GM21717 (cell line): Measurements from ENCODE around the gene ZMYM1.
"Not testable (repeated sequence)": the region's sequence is repeated elsewhere in the genome, so short reads cannot be mapped to it uniquely, and the experiment has no call there.

Experiments used
- ATAC-seq: cut with Tn5 transposase; IDR thresholded peaks from one replicate; pipeline ENCODE4 v1.9.1; 2021; ENCODE audit warnings: mild to moderate bottlenecking, moderate library complexity; ENCODE audit not compliant: unreplicated experiment

The ZMYM1 gene

DNA sequence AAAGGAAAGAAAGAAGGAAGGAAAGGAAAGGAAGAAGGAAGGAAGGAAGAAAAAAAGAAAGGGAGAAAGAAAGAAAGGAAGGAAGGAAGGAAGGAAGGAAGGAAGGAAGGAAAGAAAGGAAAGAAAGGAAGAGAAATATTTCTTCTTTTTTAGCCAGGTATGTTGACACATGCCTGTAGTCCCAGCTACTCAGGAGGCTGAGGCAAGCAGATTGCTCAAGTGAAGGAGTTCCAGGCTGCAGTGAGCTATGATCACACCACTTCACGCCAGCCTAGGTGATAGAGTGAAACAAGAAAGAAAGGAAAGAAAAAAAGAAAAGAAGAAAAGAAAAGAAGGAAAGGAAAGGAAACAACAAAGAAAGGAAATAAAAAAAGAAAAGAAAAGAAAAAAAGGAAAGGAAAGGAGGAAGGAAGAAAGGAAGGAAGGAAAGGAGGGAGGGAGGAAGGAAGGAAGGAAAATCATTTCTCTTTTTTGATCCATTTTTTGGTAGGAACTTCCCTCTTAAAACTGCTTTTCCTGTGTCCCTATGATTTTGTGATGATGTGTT is 5.8 kb upstream of the ZMYM1 start:
- ATAC-seq = no peak

DNA sequence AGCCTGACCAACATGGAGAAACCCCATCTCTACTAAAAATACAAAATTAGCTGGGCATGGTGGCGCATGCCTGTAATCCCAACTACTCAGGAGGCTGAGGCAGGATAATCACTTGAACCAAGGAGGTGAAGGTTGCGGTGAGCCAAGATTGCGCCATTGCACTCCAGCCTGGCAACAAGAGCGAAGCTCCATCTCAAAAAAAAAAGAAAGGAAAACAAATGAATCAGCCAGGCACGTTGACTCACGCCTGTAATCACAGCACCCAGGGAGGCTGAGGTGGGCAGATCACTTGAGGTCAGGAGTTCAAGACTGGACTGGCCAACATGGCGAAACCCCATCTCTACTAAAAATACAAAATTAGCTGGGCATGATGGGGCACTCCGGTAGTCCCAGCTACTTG is 2.8 kb upstream of the ZMYM1 start:
- not testable (repeated sequence) for ATAC-seq

DNA sequence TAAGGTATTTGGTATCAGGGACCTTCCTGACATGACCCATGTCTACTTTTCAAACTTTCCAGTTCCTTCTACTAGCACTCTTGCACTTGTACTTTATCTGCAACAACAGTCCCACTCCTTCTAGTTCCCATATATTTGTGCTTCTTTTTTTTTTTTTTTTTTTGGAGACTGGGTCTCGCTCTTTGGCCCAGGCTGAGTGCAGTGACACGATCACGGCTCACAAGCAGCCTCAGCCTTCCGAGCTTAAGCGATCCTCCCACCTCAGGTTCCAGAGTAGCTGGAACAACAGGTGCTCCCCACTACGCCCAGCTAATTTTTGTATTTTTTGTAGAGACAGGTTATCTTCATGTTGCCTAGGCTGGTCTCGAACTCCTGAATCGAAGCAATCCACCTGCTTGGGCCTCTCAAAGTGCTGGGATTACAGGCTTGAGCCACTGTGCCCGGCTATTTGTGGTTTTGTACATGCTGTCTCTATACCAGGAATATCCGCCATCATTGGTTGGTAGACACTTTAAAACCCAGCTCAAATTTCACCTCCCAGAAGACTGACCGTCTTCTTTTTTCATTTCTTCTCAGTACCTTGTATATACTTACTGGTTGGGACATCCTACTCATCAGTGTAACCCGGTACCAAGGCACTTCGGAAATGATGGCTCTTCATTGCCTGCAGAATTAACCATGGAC is 1.1 kb downstream of the ZMYM1 start:
- no peak for ATAC-seq

DNA sequence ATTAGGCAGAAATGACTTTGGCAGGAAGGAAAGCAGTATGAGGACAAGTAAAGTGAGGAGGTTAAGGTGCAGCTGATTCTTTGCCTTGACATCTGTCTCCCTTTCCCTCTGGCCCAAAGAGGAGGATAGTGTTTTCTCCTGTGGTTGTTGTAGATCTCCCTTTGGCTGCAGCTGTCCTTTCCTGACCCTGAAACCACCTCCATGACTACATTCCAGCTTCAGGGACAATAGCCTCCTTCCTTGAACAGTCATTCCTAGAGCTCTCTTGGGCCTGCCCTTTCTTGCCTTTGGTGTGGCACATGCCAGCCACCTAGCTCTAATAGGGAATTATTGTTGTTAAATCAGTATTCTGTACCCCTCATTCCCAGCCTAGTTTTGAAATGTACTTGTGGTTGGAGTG is 6.2 kb downstream of the ZMYM1 start:
- no peak for ATAC-seq

DNA sequence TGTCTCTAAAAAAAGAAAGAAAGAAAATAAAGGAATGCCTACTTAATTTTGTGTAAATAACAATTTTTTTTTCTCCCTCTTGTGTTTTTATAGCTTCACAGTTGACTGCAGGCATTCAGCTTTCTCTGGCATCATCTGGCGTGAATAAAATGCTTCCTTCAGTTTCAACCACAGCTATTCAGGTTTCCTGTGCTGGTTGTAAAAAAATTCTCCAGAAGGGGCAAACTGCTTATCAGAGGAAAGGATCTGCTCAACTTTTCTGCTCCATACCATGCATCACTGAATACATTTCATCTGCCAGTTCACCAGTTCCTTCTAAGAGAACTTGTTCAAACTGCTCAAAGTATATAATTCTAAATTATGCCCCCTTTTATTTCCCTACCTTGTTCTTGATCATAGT is 18.0 kb downstream of the ZMYM1 start:
- ATAC-seq = no peak

DNA sequence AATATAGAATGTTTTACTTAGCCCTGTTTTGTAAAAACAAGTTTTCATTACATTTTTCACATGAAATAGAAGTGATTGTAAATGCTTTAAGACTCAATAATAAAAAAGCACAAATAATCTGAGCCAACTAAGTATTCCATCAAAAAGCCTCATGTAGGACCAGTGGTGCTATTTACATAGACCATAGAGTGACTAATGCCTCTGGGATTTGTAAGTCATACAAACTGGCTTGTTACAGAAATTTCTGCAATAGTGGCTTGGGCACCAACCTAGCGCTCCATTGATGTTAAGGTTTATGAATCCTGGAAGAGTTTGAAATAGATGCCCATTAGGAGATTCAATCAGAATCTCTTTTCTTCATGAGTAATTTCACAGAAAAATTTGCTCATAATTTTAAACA is 31.9 kb downstream of the ZMYM1 start:
- ATAC-seq = no peak

DNA sequence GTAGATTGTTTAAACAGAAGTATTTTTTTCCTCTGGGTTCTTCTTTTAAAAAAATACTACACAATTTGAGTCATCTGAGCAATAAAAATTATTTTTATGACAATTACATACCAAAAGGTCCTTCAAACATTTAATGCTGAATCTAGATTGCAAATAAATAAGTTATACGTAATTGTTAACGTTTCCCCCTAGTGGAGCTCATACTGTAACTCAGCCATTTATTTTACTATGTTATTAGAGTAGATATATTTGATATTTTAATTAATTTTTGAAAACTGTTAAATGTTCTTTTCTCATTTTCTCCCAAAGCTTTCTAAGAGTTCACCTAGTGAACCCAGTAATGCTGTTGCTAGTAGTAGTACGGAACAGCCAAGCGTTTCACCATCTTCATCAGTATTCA is 33.5 kb downstream of the ZMYM1 start:
- no peak for ATAC-seq

DNA sequence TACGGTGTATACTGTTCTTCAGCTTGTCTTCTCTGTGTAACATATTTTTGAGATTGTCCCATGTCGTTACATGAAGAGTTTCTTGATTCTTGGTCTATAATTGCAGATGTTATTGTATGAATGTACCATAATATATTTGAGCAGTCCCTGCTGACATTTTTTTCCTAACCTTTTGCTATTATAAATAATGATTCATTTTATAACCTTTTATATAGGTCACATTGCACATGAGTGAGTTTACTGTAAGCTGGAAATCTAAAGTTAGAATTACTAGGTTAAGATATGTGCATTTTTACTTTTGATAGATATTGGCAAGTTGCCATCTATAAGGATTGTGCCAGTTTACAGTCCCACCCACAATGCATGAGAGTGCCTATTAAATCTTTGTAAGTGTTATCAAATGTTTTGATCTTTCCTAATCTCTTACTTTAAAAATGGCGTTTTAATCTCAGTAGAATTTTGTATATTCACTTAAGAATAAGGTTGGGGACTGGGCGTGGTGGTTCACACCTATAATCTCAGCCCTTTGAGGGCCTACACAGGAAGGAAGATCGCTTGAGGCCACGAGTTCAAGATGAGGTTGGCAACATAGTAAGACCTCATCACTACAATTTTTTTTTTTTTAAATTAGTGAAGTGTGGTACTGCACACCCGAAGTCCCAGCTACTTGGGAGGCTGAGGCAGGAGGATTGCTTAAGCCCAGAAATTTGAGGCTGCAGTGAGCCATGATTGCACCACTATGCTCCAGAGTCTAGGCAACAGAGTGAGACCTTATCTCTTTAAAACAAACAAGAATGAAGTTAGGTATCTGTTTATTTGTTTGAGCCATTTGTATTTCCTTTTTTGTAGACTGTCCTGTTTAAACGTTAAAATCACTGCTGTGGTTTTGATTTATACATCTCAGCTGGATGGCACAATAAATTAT is 36.5 kb downstream of the ZMYM1 start:
- no peak for ATAC-seq

DNA sequence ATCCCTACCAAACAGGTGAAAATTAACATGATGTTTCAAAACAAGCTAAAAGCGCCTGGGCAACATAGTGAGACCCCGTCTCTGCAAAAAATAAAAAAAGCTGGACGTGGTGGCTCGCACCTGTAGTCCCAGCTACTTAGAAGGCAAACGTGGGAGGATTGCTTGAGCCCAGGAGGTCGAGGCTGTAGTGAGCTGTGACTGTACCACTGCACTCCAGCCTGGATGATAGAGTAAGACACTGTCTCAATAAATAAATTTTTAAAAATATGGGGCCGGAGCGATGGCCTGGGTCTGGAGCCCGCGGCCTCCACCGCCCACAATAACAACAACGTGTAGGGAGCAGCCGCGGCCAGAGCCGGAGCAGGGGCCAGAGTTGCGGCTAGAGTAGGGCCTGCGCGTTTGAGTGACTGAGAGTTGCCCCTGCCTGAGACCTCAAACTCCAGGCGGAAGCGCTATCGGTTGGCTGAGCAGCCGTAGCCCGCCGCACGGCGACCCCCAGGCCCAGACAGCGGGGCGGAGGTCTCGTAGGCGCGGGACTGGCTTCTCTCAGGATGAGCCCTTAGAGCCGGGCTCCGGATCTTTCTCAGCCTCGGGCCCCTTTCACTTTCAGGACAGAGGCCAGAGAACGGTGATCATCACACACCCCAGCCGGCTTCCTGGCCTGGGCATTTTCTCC is 41.4 kb downstream of the ZMYM1 start:
- ATAC-seq = no peak

DNA sequence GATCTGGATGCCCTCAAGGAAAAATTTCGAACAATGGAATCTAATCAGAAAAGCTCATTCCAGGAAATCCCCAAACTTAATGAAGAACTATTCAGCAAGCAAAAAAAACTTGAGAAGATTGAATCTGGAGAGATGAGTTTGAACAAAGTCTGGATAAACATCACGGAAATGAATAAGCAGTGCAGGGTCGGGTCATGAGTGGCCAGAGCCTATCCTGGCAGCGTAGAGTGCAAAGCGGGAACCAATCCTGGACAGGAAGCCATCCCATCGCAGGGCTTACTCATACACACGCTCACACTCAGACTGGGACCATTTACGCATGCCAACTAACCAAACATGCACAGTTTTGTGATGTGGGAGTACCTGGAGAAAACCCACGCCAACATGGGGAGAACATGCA is 43.1 kb downstream of the ZMYM1 start:
- no peak for ATAC-seq

DNA sequence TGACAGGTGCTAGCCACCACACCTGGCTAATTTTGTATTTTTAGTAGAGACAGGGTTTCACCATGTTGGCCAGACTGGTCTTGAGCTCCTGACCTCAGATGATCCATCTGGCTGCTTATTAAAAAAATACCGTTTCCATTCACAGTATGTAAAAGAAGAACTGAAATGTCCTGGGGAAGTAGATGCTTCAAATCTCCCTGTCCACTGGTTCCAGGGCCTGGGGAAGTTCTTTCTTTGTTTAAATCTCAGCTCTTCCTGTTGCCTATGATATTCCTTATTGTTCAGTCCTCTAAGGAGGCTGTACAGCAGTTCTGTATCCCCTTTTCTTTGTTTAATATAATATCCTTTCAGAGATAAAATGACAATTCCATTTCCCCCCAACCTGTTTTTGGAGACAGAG is 47.4 kb downstream of the ZMYM1 start:
- no peak for ATAC-seq

DNA sequence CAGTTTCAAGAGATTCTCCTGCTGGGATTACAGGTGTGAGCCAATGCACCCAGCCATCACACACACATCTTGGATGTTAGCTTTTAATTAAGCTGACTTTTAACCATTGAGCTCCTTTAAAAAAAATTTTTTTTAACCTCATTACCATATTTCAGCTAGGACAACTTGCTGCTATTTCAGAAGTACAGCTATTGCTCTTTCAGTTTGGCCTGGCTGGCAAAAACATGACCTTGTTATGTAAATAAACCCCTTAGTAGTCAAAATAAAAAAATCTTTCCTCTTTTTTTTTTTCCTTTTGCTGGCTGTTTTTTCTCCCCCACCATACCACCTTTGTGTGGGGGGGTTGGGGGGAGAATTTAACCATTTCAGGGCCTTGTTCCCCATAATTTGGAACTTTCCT is 49.9 kb downstream of the ZMYM1 start:
- no peak for ATAC-seq

DNA sequence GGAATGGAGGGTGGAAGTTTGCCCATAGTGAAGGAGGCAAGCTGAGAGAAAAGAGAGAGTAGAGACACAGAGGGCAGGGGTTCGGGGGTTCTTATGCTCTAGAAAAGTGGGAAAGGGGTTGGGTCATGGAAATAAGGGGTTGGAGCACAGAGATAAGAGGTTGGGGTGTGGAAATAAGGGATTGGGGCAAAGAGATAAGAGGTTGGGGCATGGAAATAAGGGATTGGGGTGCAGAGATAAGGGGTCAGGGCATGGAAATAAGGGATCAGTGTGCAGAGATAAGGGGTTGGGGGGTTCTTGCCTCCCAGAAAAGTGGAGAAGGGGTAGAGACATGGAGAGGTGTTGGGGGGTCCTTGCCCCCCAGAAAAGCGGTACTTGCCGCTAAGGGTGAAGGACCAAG is 57.6 kb downstream of the ZMYM1 start:
- no peak for ATAC-seq

DNA sequence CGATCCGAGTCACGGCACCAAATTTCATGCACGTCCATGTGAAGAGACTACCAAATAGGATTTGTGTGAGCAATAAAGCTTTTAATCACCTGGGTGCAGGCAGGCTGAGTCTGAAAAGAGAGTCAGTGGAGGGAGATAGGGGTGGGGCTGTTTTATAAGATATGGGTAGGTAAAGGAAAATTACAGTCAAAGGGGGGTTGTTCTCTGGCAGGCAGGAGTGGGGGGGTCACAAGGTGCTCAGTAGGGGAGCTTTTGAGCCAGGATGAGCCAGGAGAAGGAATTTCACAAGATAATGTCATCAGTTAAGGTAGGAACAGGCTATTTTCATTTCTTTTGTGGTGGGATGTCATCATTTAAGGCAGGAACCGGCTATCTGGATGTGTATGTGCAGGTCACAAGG is 58.4 kb downstream of the ZMYM1 start:
- ATAC-seq = not testable (repeated sequence)

DNA sequence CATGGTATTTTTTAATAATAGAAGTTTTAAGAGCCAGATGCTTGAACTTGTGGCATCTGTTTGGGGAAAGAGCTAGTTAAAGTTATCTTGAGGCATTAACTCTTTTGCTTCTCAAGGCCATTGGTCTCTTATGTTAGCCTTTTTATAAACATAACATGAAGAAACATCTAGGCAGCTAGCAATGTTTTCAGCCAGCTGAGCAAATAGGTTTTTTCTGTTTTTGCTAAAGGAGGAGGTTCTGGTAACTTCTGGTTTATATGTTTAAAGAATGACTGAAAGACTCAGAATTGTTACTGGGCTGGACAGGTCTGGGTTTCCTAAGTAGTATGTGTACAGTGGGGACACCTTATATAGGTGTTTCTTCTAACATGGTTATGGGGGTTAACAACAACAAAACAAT is 63.1 kb downstream of the ZMYM1 start:
- not testable (repeated sequence) for ATAC-seq

DNA sequence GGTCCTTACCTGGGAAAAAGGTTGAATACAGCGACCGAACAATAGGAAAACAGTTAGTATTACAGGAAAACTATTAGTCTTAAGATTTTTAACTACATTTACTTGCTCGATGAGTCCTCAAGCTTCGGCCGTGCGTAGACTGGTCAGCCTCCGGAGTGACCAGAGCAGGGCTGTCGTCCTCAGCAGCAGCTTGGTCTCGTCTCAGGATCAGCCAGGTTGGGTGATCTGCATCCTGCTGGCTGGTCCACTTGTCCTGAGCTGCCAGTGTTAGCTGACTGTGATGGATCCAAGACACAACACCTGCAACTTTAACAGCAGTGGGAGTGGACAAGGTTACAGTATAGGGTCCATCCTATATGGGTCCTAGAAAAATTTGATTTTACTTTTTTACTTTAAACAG is 63.5 kb downstream of the ZMYM1 start:
- not testable (repeated sequence) for ATAC-seq

DNA sequence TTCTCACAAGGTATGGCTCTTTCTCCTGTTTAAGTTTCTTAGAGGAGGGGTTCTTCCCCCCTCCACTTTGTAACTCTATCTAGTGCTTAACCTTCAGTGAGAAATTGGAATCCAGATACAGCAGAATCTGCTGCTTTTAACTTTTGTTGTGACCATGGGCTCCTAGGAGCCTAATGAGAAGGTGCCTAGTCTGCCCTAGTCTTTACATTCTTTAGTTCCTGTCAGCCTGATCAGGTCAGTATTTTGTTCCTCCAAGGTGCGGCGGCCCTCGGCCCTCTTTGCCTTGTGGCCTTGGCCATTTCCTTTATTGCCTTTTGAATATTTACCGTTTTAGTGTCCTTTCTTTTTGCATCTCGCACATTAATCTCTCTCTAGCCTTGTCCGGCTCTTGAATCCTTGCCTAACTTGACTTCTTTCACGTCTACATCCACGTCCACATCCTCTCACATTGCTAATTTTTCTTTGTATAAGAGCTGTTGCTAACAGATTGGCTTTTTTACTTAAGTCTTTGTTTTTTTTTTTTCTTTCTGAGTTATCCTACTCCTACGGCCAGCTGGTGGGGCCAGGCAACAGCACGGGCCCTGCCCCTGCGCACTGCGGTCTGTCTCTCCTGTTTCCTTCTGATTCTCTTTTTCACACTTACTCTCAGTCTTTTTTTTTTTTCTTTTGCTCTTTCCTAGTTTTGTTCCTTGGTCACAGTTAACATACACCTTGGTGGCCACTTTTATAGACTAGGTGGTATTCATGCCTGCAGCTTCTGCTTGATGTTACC is 64.7 kb downstream of the ZMYM1 start:
- no peak for ATAC-seq

DNA sequence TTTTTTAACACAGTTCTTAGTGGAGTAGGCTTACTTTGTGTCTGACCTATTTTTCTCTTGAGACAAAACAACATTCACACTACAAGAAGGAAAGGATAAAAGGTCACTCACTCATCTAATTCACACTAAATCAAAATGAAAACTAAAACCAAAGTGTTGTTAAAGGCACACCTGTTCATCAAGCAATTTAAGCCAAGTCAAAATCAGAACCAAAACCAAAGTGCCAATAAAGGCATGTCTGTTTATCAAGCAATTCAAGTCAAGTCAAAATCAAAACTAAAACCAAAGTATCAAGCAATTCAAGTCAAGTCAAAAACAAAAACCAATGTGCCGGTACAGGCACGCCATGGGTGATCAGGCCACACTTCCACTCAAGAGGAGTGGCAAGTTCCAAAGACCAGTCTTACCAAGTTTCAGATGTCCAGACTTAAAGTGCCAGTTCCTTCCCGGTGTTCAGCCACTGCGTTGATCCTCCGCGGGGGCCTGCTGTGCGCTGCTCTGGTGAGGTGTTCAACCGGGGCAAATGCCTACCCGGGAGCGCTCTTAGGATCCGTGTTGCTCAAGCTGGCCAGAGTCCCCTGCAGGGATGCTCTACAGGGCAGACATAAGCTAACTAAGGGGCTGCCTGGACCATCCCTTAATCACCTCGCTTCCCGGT is 66.8 kb downstream of the ZMYM1 start:
- ATAC-seq = not testable (repeated sequence)

DNA sequence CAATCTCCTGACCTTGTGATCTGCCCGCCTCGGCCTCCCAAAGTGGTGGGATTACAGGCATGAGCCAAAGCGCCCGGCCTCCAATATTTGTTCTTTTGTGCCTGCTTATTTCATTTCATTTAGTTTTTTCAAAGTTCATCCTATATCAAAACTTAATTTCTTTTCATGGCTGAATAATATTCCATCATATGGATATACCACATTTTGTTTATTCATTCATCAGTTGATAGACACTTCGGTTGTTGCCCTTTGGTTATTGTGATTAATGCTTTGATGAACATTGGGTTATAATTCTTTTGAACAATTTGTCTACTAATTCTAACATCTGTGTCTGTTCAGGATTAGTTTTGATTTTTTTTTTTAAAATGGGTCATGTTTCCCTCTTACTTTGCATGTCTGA is 72.0 kb downstream of the ZMYM1 start:
- no peak for ATAC-seq

DNA sequence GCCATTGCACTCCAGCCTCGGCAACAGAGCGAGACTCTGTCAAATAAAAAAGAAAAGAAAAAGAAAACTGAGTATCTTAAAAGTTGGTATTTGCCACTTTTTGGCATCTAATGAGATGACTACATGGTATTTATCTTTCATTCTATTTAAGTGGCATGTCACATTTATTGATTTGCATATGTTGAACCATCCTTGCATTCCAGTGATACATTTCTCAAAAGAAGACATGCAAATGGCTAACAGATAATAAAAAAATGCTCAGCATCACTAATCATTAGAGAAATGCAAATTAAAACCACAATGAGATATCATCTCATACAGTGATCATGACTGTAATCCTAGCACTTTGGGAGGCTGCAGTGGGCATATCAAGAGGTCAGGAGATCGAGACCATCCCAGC is 85.7 kb downstream of the ZMYM1 start:
- ATAC-seq = no peak
